Stimulated activated CD4-positive, alpha-beta T cell treated with anti-CD3 and anti-CD28 coated beads, Interleukin-12 subunit alpha, Interleukin-12 subunit beta, amount 100 ng/mL, for 24 hours (primary cell): ENCODE data around the gene MXI1.
"Not testable (repeated sequence)": the region's sequence is repeated elsewhere in the genome, so short reads cannot be mapped to it uniquely, and the experiment has no call there.

Experiments used
- DNase-seq, 2 experiments: peaks; one replicate each; pipeline ENCODE4 v3.0.0-alpha.2; 2020; ENCODE audit warnings: low read depth in 2 of 2

MXI1 gene

DNA sequence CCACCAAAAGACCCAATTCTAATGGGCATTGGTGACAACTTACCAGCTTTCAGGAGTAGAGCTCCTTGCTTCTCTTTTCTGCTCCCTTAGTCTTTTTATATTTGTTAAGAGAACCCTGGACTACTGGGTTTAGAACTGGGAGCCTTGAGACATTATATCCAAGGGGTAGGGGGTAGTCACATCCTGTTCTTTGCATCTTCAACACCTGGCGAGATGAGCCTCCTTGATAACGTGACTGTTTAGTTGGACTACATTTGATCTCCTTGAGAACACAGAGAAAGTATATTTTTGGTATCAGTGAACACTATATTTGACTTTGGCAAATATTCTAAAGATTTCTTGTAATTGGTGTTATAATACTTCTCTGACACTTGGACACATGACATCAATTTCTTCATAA is 106.3 kb downstream of the MXI1 start:
- no peak for DNase-seq

DNA sequence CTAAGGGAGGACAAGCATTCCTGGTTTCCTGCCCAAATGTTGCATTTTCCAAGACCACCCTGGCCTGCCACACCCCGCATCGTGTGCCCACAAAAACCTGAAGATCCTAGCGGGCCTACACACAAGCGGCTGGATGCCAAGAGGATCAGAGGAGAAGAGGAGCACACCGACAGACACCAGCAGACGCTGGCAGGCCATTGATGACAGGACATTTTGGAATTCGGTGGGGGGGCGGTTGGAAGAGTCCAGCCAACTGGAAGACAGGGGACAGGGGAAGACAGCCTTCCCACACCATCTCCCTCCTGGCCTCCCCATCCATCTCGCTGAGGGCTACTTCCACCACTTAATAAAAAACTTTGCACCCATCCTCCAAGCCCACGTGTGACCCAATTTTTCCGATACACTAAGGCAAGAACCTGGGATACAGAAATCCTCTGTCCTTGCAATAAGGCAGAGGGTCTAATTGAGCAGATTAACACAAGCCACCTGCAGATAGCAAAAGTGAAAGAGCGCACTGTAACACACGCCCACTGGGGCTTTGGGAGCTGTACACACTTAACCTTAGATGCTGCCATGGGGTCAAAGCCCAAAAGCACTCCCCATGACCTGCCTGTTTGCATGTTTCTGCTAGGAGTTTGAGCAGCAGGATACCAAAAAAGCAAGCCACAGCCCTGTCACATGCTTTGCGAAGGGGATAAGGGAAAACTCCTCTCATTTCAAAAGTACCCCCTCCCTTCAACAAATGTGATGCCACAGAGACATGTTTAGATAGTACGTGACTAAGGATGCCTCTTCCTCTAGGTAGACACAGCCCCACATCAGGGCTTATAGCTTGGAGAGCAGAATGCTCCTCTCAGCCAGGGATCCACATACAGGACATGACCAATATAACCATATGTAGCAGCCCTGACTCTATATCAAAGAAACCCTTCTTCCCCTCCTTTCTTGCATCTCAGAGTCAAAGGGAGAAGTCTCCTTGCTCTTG is 110.8 kb downstream of the MXI1 start:
- DNase-seq, result no peak

DNA sequence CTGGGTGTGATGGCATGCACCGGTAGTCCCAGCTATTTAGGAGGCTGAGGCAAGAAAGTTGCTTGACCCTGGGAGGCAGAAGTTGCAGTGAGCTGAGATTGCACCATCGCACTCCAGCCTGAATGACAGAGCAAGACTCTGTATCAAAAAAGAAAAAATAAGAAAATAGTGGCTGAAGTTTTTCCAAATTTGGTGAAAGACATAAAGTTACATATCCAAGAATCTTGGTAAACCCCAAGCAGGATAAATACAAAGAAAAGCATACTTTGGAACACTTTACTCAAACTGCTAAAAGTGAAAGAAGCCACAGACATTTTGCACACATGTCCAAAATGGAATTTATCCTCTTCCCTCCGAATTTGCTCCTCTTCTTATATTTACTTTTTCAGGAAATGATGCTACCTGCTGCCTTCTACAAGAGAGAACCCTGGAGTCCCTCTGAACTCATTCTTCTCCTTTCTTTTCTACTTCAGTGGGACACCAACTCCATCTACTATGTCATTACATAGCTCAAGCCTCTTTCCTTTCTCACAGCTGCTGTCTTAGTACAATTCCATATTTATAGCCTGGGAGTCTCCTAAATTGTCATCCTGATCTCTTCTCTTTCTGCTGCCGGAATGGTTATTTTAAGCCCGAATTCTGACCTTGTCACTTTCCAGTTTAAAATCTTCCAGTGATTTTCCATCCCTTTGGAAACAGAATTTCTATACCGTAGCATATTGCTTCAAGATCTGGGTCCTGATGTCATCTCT is 114.6 kb downstream of the MXI1 start:
- no peak for DNase-seq

DNA sequence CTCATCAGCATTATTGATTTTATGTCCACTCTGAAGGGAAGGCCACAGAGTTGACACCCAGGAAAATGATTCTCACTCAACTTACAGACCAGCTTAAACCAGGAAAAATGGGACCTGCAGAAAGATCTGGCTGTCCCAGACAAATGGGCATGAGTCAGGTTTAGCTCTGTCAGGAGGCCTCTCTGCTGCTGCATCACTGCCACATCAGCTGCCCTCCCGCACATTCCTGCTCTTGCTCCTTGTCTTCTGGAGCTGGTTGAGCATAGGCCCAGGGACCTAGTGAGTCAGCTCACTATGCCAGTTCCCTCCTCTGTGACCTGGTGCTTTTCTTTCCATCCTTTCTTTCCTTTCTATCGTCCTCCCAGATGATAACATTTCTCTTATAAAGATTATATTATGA is 116.1 kb downstream of the MXI1 start:
- no peak for DNase-seq

DNA sequence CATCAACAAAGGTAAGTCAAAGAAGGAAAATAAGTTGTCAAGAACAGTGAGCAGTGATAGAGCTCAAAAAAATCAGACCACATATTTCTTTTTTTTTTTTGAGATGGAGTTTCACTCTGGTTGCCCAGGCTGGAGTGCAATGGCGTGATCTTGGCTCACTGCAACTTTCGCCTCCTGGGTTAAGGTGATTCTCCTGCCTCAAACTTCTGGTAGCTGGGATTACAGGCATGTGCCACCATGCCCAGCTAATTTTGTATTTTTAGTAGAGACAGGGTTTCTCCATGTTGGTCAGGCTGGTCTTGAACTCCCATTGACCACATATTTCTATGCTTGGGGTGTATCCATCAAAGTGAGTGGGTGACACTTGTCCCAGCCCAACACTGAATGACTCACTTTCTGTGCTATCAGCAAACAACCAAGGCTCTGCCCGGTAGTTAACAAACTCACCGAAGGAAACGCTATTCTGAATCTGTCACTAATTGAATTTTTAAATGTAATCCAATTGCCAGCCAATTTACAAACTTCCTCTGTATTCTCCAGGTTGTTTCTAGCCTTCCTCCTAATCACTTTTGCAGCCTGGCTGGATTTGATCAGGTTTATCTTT is 116.9 kb downstream of the MXI1 start:
- DNase-seq, result no peak

DNA sequence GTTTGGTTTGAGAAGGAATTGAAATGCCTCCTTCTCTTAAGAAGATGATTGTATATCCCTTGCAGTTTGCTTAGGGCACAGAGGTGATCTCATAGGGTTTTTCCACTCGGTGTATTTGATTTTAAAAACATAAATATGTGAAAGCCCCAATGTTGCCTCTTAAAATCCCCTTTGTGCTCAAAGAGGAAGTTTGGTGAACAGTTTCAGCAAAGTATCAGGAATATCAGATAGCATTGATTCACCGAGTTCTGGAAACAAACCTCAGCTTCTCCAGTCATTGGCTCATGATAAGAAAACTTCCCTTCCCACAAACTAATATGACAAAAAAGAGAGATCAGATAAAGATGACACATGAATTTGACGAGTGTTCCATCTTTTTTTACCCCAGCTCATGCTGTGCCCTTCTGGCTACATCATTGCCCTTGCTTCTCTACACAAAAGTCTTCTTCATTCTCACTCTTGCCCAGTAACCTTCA is 117.4 kb downstream of the MXI1 start:
- no peak for DNase-seq

DNA sequence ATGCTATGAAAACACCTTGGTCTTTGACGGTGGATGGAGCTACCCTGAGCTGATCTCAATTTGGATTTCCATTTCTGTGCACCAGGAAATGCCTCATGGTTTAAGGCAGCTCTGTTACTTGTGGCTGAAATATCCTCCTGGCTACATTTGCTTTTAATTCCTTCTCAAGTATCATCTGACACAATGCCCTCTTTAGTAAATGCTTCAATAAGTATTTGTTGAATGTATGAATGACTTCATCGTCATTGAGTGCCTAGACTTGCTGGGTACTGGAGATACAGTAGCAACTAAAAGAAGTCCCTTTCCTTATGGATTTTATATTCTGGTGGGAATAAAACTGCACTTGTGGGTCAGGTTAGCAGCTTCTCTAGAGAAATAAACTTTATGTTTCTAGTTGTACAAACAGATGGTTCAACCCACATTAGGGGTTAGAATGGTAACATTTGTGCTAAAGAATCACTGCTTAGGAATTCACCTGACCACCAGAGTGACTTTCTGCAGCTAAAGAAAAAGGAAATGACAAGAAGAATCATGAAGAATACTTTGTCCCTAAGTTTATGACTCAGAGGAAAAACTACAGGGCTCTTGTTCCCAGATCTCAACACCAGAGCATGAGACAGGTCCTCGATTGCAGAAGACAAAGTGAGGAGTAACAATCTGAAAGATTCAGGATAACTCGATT is 119.1 kb downstream of the MXI1 start:
- DNase-seq, result no peak

DNA sequence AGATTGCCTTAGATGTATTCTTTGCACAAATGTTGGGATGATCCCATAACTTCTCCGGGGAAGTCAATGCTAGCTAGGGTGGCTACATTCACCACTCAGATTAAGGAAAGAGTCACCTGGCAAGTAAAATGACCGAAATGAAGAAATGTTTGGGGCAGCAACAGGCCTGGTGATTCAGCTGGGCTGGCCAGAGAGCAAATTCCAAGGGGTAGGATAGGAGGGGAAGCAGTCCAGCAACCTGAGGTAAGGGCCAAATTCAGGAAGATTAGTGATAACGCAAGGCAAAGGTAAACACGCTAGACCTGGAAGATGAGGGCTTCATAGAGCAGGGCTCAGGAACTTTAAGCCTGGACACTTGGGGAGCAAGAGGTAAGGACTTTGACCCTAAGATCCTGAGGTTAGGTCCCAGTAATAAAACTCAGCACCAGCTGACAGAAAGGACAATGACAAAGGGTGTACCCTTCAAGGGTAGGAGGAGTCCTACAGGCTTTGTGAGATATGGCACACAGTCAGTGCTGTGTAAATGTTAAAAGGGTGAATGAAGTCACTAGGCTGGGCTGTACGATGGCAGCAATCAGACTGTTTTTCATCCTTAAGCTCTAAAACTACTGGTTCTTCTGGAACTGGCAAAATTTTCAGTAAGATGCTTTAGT is 120.0 kb downstream of the MXI1 start:
- DNase-seq, result no peak

DNA sequence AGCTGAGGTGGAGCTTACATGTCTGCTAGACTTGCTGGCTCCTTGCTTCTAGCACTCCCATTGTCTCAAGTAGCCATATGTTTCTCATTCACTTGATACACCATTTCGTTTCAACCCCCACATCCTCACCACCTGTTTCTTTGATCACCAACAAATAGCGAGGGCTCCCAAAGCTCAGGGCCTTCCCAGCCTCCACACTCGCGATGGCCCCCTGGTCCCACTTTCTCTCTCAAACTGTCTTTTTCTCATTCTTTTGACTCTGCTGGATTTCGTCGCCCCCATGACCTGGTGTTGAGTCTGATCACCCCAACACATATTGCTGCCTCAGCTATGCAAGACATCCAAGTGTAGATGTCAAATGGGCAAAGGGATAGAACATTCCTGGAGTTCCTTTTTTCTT is 123.3 kb downstream of the MXI1 start:
- DNase-seq, result no peak

DNA sequence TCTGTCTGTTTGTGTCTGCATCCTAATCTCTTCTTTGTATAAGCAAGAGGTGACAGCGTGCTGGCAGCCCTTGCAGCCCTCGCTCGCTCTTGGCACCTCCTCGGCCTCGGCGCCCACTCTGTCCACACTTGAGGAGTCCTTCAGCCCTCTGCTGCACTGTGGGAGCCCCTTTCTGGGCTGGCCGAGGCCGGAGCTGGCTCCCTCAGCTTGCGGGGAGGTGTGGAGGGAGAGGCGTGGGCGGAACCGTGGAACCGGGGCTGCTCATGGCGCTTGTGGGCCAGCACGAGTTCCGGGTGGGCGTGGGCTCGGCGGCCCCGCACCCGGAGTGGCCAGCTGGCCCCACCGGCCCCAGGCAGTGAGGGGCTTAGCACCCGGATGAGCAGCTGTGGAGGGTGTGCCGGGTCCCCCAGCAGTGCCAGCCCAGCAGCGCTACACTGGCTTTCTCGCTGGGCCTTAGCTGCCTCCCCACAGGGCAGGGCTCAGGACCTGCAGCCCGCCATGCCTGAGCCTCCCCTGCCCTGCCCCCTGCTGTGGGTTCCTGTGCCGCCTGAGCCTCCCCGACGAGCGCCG is 123.9 kb downstream of the MXI1 start:
- DNase-seq, result not testable (repeated sequence)

DNA sequence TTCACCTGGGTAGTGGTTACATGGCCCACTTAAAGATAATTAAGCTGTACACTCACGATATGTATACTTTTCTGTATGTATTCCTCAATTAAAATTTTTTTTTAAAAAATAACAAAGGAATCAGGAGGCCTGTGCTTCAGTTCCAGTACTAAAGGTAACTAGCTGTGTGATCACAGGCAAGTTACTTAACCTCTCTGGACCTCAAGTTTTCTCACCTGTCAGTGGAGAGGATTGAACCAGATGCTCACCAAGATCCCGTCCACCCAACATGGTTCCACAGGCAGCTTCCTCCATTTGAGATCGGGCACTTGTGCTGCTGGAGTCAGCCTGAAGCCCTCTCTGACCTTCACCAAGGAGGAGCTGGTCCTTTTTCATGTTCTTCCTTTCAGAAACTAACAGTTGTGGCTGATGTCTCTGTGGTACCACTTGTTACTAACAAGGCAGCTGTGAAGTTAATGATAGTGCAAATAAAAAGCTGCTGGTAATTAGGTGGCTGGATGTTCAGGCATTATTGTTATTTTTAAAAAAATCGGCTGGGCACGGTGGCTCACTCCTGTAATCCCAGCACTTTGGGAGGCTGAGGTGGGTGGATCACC is 126.8 kb downstream of the MXI1 start:
- DNase-seq, result no peak

DNA sequence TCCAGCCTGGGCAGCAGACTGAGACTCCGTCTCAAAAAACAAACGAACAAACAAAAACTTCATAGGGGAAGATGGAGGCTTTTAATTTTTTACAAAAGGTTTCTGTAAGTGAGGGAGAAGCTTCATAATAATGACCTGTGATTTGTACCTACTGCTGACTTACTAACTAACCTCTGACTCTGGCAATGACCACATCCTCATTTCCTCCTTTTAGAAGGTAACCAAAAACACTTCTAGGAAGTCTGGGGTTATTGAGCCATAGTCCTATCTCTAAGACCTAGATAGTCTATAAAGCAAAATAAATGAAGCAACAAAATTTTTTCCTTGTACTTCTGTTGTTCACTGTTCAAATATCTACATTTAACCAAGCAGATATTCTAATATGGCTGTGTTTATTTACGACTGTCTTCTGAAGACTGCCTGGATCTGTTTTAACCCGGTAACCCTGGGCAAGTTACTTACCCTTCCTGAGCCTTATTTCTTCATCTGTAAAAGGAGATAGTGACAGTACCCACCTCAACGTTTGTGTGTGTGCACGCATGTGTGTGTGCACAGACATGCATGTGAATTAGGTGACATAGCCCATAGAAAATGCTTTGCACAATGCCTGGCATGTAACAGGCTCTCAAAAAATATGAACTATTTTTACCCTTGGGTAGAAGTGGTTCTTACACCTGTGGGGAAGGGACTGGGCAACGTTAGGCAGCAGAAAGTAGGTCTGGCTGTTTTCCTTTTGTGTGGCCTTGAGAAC is 128.1 kb downstream of the MXI1 start:
- no peak for DNase-seq

DNA sequence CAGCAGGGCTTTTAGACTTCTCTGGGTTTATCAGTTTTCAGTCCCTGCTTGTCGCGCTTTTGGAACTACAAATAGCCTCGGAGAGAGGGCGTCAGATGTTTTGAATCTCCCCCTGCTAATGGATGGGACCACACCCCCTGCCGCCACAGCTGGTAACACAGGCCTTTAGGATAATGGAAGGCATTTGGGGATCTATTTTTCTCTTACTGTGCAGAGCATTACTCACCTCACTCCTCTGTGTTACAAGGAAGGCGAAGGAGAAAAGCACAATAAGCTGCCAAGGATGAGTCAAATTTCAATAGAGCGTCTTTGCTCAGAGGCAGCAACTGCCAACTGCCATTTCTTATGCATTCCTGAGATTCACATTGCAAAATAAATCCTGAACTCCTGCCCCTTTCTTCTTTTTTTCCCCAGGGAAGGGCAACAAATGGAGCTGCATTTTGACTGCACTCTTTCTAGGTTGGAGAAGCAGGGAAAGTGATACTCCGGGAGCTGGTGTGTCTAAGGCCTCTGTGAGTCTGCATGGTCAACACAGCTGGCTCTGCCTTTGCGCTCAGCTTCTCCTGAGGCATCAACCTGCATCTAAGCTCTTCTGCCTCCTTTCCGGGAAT is 128.8 kb downstream of the MXI1 start:
- DNase-seq, result no peak
